Mesenchymal stem cell (in vitro differentiated cells and primary cell): ENCODE data around the gene FAM107A.

Source experiments
- DNase-seq: peaks from one replicate; pipeline ENCODE4 v3.0.0-alpha.2; 2013
- H2AFZ ChIP-seq: one replicate; pipeline ENCODE4 v1.6.1; 2013; ENCODE audit warnings: low read depth, mild to moderate bottlenecking, control low read depth, inconsistent platforms, low read length, moderate library complexity
- H2AK5ac ChIP-seq: 2 replicates; pipeline ENCODE4 v1.6.1; 2013; ENCODE audit warnings: low read length, moderate library complexity, mild to moderate bottlenecking, inconsistent platforms; ENCODE audit not compliant: severe bottlenecking
- H2BK120ac ChIP-seq: one replicate; pipeline ENCODE4 v1.6.1; 2013; ENCODE audit warnings: low read depth, mild to moderate bottlenecking, inconsistent platforms, low read length, moderate library complexity
- H2BK12ac ChIP-seq, 2 experiments: one replicate each; pipeline ENCODE4 v1.6.1; 2013; ENCODE audit warnings: inconsistent platforms in 2 of 2, low read length in 2 of 2, mild to moderate bottlenecking in 2 of 2, moderate library complexity in 2 of 2, control low read depth in 1 of 2
- H2BK15ac ChIP-seq: one replicate; pipeline ENCODE4 v1.6.1; 2013; ENCODE audit warnings: mild to moderate bottlenecking, low read depth, inconsistent platforms; ENCODE audit not compliant: poor library complexity, severe bottlenecking
- H2BK5ac ChIP-seq: 2 replicates; pipeline ENCODE4 v1.6.1; 2013; ENCODE audit warnings: low read depth, mild to moderate bottlenecking, low read length, control low read depth, inconsistent platforms; ENCODE audit not compliant: poor library complexity, severe bottlenecking
- H3K14ac ChIP-seq, 2 experiments: one replicate each; pipeline ENCODE4 v1.6.1; 2013; ENCODE audit warnings: inconsistent platforms in 2 of 2, low read length in 2 of 2, control low read depth in 1 of 2, mild to moderate bottlenecking in 1 of 2, moderate library complexity in 1 of 2
- H3K18ac ChIP-seq, 2 experiments: one replicate each; pipeline ENCODE4 v1.6.1; 2013; ENCODE audit warnings: inconsistent platforms in 2 of 2, low read length in 2 of 2, control low read depth in 1 of 2, low read depth in 1 of 2, mild to moderate bottlenecking in 1 of 2
- H3K23ac ChIP-seq, 2 experiments: one replicate each; pipeline ENCODE4 v1.6.1; 2013; ENCODE audit warnings: inconsistent platforms in 2 of 2, low read length in 2 of 2, mild to moderate bottlenecking in 2 of 2, moderate library complexity in 2 of 2, control low read depth in 1 of 2
- H3K27ac ChIP-seq: 2 replicates; pipeline ENCODE4 v1.5.1; 2013; ENCODE audit warnings: mild to moderate bottlenecking, moderate library complexity, low read length, control low read depth, inconsistent platforms; ENCODE audit not compliant: poor library complexity, severe bottlenecking
- H3K27me3 ChIP-seq, 2 experiments: 2 replicates each; pipeline versions ENCODE4 v1.6.1 to v1.7.0; 2013; ENCODE audit warnings: low read length in 2 of 2, mild to moderate bottlenecking in 2 of 2, moderate library complexity in 2 of 2, control low read depth in 1 of 2, inconsistent platforms in 1 of 2; ENCODE audit not compliant: control insufficient read depth in 1 of 2, insufficient read depth in 1 of 2
- H3K36me3 ChIP-seq, 2 experiments: 2 replicates each; pipeline versions ENCODE4 v1.6.1 to v1.7.0; 2013; ENCODE audit warnings: low read length in 2 of 2, control low read depth in 1 of 2, inconsistent platforms in 1 of 2, low read depth in 1 of 2, mild to moderate bottlenecking in 1 of 2; ENCODE audit not compliant: insufficient read depth in 2 of 2, control insufficient read depth in 1 of 2
- H3K4ac ChIP-seq, 2 experiments: one replicate each; pipeline ENCODE4 v1.6.1; 2013; ENCODE audit warnings: inconsistent platforms in 2 of 2, low read length in 2 of 2, mild to moderate bottlenecking in 2 of 2, moderate library complexity in 2 of 2, control low read depth in 1 of 2, low read depth in 1 of 2
- H3K4me1 ChIP-seq: 2 replicates; pipeline ENCODE4 v1.6.1; 2013; ENCODE audit warnings: low read depth, low read length, control low read depth; ENCODE audit not compliant: control insufficient read depth, insufficient read depth
- H3K4me2 ChIP-seq: 2 replicates; pipeline ENCODE4 v1.6.1; 2013; ENCODE audit warnings: low read length, mild to moderate bottlenecking, inconsistent platforms; ENCODE audit not compliant: poor library complexity, severe bottlenecking
- H3K4me3 ChIP-seq, 2 experiments: 2 replicates each; pipeline versions ENCODE4 v1.5.1 to v1.7.0; 2013; ENCODE audit warnings: low read length in 2 of 2, mild to moderate bottlenecking in 2 of 2, control low read depth in 1 of 2, low read depth in 1 of 2; ENCODE audit not compliant: insufficient read depth in 1 of 2
- H3K79me1 ChIP-seq: replicated peaks from 2 replicates; pipeline ENCODE4 v1.6.1; 2013; ENCODE audit warnings: mild to moderate bottlenecking, control low read depth, low read length, inconsistent platforms; ENCODE audit not compliant: poor library complexity, severe bottlenecking
- H3K9ac ChIP-seq: 2 replicates; pipeline ENCODE4 v1.7.0; 2013; ENCODE audit warnings: mild to moderate bottlenecking, low read length, moderate library complexity
- H3K9me3 ChIP-seq: 2 replicates; pipeline ENCODE4 v1.7.0; 2013; ENCODE audit warnings: mild to moderate bottlenecking, low read length; ENCODE audit not compliant: control insufficient read depth
- H4K8ac ChIP-seq: one replicate; pipeline ENCODE4 v1.6.1; 2013; ENCODE audit warnings: inconsistent platforms, mild to moderate bottlenecking, low read length, moderate library complexity
- H4K91ac ChIP-seq: one replicate; pipeline ENCODE4 v1.6.1; 2013; ENCODE audit warnings: mild to moderate bottlenecking, low read length, inconsistent platforms
- WGBS: methylation state at CpG from one replicate; pipeline ENCODE4 v1.1.7; 2013; ENCODE audit warnings: mixed read lengths; 5-methylcytosine and 5-hydroxymethylcytosine counted together

FAM107A gene

GRCh38 chr3:58564054-58564453, 13.1 kb downstream of the FAM107A start:
- H3K23ac ChIP-seq = no peak overlapping the region
- no peak overlapping the region for H2AFZ ChIP-seq
- H2BK5ac ChIP-seq = no peak overlapping the region
- no peak overlapping the region for H3K18ac ChIP-seq
- no peak overlapping the region for H3K4me3 ChIP-seq
- 95% methylated on average over 1 of the region's 1 CpG for WGBS
- no peak overlapping the region for H3K27ac ChIP-seq
- no peak overlapping the region for H4K8ac ChIP-seq
- no peak overlapping the region for H4K91ac ChIP-seq
- peak overlapping the region; percentile 27 for H2AK5ac ChIP-seq
- DNase-seq = no peak
- no peak overlapping the region for H3K4me2 ChIP-seq
- no peaks in the 10 kb centered on the region for H3K9me3 ChIP-seq
- no peaks in the 10 kb centered on the region for H3K36me3 ChIP-seq
- no peaks in the 10 kb centered on the region for H3K27me3 ChIP-seq
- no peak overlapping the region for H3K14ac ChIP-seq
- H3K4me1 ChIP-seq = peaks cover 10% of the 10 kb centered on the region
- no peak overlapping the region for H3K4ac ChIP-seq
- no peak overlapping the region for H2BK12ac ChIP-seq
- H2BK120ac ChIP-seq = no peak overlapping the region
- no peak overlapping the region for H2BK15ac ChIP-seq
- H3K9ac ChIP-seq = no peak overlapping the region
- H3K79me1 ChIP-seq = no peaks in the 10 kb centered on the region

- no peak overlapping the region for H3K27ac ChIP-seq
- H3K36me3 ChIP-seq = no peaks in the 10 kb centered on the region
- H3K4me2 ChIP-seq = no peak overlapping the region
- no peak for DNase-seq
- no peak overlapping the region for H2BK120ac ChIP-seq
- peaks cover 10% of the 10 kb centered on the region for H3K4me1 ChIP-seq
- H2BK5ac ChIP-seq = no peak overlapping the region
- 88% methylated on average over 6 of the region's 6 CpGs for WGBS
- H3K9me3 ChIP-seq = no peaks in the 10 kb centered on the region
- H3K79me1 ChIP-seq = no peaks in the 10 kb centered on the region
- H3K27me3 ChIP-seq = no peaks in the 10 kb centered on the region
- no peak overlapping the region for H3K4me3 ChIP-seq
- no peak overlapping the region for H3K14ac ChIP-seq
- H4K8ac ChIP-seq = no peak overlapping the region
- no peak overlapping the region for H2BK15ac ChIP-seq
- H3K23ac ChIP-seq = no peak overlapping the region
- H4K91ac ChIP-seq = no peak overlapping the region
- no peak overlapping the region for H2BK12ac ChIP-seq
- no peak overlapping the region for H3K9ac ChIP-seq
- H3K4ac ChIP-seq = no peak overlapping the region
- H2AFZ ChIP-seq = no peak overlapping the region
- H2AK5ac ChIP-seq = no peak overlapping the region
- H3K18ac ChIP-seq = no peak overlapping the region
Observed at GRCh38 chr3:58563386-58564035, 13.7 kb downstream of the FAM107A start.

- no peak overlapping the region for H2BK12ac ChIP-seq
- H2BK5ac ChIP-seq = no peak overlapping the region
- H3K9ac ChIP-seq = no peak overlapping the region
- H3K27ac ChIP-seq = no peak overlapping the region
- H2AK5ac ChIP-seq = peak overlapping the region; percentile 54
- no peak overlapping the region for H3K4me2 ChIP-seq
- no peak overlapping the region for H3K14ac ChIP-seq
- no peaks in the 10 kb centered on the region for H3K27me3 ChIP-seq
- no peak overlapping the region for H3K4me3 ChIP-seq
- peak overlapping the region; percentile 44 for H4K91ac ChIP-seq
- H2BK120ac ChIP-seq = no peak overlapping the region
- no peak overlapping the region for H3K4ac ChIP-seq
- H4K8ac ChIP-seq = peak overlapping the region; percentile 14
- no peak overlapping the region for H3K23ac ChIP-seq
- DNase-seq = no peak
- H3K4me1 ChIP-seq = peaks cover 10% of the 10 kb centered on the region
- no peak overlapping the region for H3K18ac ChIP-seq
- no peaks in the 10 kb centered on the region for H3K36me3 ChIP-seq
- 94% methylated on average over 4 of the region's 4 CpGs for WGBS
- H3K9me3 ChIP-seq = no peaks in the 10 kb centered on the region
- no peak overlapping the region for H2BK15ac ChIP-seq
- no peak overlapping the region for H2AFZ ChIP-seq
- H3K79me1 ChIP-seq = no peaks in the 10 kb centered on the region
Observed at GRCh38 chr3:58562498-58562897, 14.7 kb downstream of the FAM107A start.

- H2BK5ac ChIP-seq = no peak overlapping the region
- H4K91ac ChIP-seq = no peak overlapping the region
- H3K14ac ChIP-seq = no peak overlapping the region
- no peaks in the 10 kb centered on the region for H3K27me3 ChIP-seq
- H3K27ac ChIP-seq = peak overlapping the region; percentile 71
- H3K9me3 ChIP-seq = no peaks in the 10 kb centered on the region
- no peak overlapping the region for H2AK5ac ChIP-seq
- no peaks in the 10 kb centered on the region for H3K36me3 ChIP-seq
- H2BK15ac ChIP-seq = no peak overlapping the region
- H3K9ac ChIP-seq = no peak overlapping the region
- no peak overlapping the region for H3K18ac ChIP-seq
- peak; percentile 82 for DNase-seq
- H2BK120ac ChIP-seq = no peak overlapping the region
- peaks cover 10% of the 10 kb centered on the region for H3K4me1 ChIP-seq
- 44% methylated on average over 10 of the region's 12 CpGs for WGBS
- no peak overlapping the region for H2AFZ ChIP-seq
- no peak overlapping the region for H3K23ac ChIP-seq
- no peak overlapping the region for H3K4me3 ChIP-seq
- no peak overlapping the region for H3K4ac ChIP-seq
- no peak overlapping the region for H2BK12ac ChIP-seq
- H3K4me2 ChIP-seq = no peak overlapping the region
- H3K79me1 ChIP-seq = no peaks in the 10 kb centered on the region
- no peak overlapping the region for H4K8ac ChIP-seq
Observed at GRCh38 chr3:58560771-58561311, 16.4 kb downstream of the FAM107A start.
